GM04504 (cell line): ENCODE measurements around the gene KLHL9.

Source experiments
- DNase-seq: peaks from one replicate; pipeline ENCODE4 v3.0.0-alpha.2; 2012; ENCODE audit warnings: low read depth

KLHL9 gene

GRCh38 chr9:21317956-21318923 lies 17.0 kb downstream of the KLHL9 start:
- peak; percentile 12 for DNase-seq

GRCh38 chr9:21316860-21317259 lies 18.3 kb downstream of the KLHL9 start:
- DNase-seq: no peak

GRCh38 chr9:21316032-21316842 lies 19.0 kb downstream of the KLHL9 start:
- DNase-seq: no peak

- DNase-seq: no peak
Measured at GRCh38 chr9:21314152-21314551, 21.1 kb downstream of the KLHL9 start.

GRCh38 chr9:21311889-21312288 lies 23.3 kb downstream of the KLHL9 start:
- DNase-seq: no peak

GRCh38 chr9:21305213-21305612 lies 30.0 kb downstream of the KLHL9 start, which contains the start of gene IFNA5:
TSS of gene IFNA5 (minus strand) at chr9:21305313. CDS start at chr9:21305256, 57 bp downstream.
- DNase-seq: no peak

GRCh38 chr9:21295992-21296391 lies 39.2 kb downstream of the KLHL9 start:
- no peak for DNase-seq

GRCh38 chr9:21294904-21295538 lies 40.2 kb downstream of the KLHL9 start:
- DNase-seq: no peak

- DNase-seq: no peak
Measured at GRCh38 chr9:21294364-21294774, 40.8 kb downstream of the KLHL9 start.

GRCh38 chr9:21289848-21290247 lies 45.4 kb downstream of the KLHL9 start:
- DNase-seq: no peak

GRCh38 chr9:21287280-21287679 lies 47.9 kb downstream of the KLHL9 start:
- no peak for DNase-seq

- no peak for DNase-seq
Measured at GRCh38 chr9:21286659-21287058, 48.5 kb downstream of the KLHL9 start.

- DNase-seq: no peak
Measured at GRCh38 chr9:21286099-21286498, 49.1 kb downstream of the KLHL9 start.

GRCh38 chr9:21281275-21281674 lies 53.9 kb downstream of the KLHL9 start:
- no peak for DNase-seq
